ENCODE measurements around the gene NOX1.

DNA sequence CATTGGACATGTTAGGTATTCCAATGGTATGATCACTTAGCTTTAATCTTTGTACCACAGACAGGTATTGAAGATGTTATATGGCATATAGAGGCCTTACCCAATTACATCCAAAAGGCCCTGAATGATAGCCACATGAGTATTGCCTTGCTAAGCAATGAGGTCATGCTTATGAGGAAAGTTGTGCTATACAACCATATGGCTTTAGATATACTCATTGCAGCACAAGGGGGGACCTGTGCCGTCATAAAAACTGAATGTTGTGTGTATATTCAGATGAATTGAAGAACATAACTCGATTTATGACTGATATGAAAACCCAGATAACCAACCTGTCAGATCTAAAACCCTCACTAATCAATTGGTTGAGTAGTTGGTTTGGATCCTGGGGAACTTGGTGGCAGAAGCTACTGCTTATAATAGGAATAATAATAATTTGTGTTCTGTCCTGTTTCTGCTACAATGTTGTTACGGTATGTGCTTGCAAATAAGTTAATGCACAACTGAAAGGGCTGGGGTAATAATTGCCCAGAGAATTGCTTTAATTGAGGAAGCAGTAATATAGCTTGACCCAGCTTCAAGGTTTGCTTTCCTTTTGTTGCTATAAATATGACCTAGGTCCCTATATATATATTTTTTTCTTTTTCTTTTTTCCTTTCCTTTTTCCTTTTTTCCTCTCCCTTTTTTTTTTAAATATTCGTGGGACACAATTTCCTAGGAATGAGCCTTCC is 75.5 kb downstream of the NOX1 start:
- TF ChIP-seq PHF8 (IDR thresholded peaks at IDR 0.05; ENCODE audit: borderline replicate concordance, low read depth): no peak
- TF ChIP-seq, protein P1, sequence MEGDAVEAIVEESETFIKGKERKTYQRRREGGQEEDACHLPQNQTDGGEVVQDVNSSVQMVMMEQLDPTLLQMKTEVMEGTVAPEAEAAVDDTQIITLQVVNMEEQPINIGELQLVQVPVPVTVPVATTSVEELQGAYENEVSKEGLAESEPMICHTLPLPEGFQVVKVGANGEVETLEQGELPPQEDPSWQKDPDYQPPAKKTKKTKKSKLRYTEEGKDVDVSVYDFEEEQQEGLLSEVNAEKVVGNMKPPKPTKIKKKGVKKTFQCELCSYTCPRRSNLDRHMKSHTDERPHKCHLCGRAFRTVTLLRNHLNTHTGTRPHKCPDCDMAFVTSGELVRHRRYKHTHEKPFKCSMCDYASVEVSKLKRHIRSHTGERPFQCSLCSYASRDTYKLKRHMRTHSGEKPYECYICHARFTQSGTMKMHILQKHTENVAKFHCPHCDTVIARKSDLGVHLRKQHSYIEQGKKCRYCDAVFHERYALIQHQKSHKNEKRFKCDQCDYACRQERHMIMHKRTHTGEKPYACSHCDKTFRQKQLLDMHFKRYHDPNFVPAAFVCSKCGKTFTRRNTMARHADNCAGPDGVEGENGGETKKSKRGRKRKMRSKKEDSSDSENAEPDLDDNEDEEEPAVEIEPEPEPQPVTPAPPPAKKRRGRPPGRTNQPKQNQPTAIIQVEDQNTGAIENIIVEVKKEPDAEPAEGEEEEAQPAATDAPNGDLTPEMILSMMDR (IDR thresholded peaks at IDR 0.05): no peak
- TF ChIP-seq, protein P2, sequence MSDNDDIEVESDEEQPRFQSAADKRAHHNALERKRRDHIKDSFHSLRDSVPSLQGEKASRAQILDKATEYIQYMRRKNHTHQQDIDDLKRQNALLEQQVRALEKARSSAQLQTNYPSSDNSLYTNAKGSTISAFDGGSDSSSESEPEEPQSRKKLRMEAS (IDR thresholded peaks at IDR 0.05): no peak
- TF ChIP-seq KDM1A (IDR thresholded peaks at IDR 0.05; ENCODE audit: low read depth): no peak
- no peak for TF ChIP-seq POLR2A (IDR thresholded peaks at IDR 0.05; ENCODE audit: low read length)
- no peak for TF ChIP-seq KDM5A (IDR thresholded peaks at IDR 0.05)
- TF ChIP-seq, protein P3, sequence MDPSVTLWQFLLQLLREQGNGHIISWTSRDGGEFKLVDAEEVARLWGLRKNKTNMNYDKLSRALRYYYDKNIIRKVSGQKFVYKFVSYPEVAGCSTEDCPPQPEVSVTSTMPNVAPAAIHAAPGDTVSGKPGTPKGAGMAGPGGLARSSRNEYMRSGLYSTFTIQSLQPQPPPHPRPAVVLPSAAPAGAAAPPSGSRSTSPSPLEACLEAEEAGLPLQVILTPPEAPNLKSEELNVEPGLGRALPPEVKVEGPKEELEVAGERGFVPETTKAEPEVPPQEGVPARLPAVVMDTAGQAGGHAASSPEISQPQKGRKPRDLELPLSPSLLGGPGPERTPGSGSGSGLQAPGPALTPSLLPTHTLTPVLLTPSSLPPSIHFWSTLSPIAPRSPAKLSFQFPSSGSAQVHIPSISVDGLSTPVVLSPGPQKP (IDR thresholded peaks at IDR 0.05; ENCODE audit: low read depth, low read length): no peak
- TF ChIP-seq, protein P4, sequence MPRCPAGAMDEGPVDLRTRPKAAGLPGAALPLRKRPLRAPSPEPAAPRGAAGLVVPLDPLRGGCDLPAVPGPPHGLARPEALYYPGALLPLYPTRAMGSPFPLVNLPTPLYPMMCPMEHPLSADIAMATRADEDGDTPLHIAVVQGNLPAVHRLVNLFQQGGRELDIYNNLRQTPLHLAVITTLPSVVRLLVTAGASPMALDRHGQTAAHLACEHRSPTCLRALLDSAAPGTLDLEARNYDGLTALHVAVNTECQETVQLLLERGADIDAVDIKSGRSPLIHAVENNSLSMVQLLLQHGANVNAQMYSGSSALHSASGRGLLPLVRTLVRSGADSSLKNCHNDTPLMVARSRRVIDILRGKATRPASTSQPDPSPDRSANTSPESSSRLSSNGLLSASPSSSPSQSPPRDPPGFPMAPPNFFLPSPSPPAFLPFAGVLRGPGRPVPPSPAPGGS (IDR thresholded peaks at IDR 0.05): no peak
- TF ChIP-seq, protein P5, sequence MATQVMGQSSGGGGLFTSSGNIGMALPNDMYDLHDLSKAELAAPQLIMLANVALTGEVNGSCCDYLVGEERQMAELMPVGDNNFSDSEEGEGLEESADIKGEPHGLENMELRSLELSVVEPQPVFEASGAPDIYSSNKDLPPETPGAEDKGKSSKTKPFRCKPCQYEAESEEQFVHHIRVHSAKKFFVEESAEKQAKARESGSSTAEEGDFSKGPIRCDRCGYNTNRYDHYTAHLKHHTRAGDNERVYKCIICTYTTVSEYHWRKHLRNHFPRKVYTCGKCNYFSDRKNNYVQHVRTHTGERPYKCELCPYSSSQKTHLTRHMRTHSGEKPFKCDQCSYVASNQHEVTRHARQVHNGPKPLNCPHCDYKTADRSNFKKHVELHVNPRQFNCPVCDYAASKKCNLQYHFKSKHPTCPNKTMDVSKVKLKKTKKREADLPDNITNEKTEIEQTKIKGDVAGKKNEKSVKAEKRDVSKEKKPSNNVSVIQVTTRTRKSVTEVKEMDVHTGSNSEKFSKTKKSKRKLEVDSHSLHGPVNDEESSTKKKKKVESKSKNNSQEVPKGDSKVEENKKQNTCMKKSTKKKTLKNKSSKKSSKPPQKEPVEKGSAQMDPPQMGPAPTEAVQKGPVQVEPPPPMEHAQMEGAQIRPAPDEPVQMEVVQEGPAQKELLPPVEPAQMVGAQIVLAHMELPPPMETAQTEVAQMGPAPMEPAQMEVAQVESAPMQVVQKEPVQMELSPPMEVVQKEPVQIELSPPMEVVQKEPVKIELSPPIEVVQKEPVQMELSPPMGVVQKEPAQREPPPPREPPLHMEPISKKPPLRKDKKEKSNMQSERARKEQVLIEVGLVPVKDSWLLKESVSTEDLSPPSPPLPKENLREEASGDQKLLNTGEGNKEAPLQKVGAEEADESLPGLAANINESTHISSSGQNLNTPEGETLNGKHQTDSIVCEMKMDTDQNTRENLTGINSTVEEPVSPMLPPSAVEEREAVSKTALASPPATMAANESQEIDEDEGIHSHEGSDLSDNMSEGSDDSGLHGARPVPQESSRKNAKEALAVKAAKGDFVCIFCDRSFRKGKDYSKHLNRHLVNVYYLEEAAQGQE (IDR thresholded peaks at IDR 0.05): no peak
- TF ChIP-seq EP300 (IDR thresholded peaks at IDR 0.05): no peak
- TF ChIP-seq SMC3 (IDR thresholded peaks at IDR 0.05): no peak

Data from A549 (cell line).